Measurements from ENCODE around the gene POGLUT2. TPM values are rescaled to one million over a fixed set of nuclear protein-coding genes. Genes with fewer than 3 reads are reported as not detected.

The POGLUT2 gene
- 23.1 and 25.1 TPM in 2 replicates for total RNA-seq

GRCh38 chr13:102798581-102799425 lies at the start of gene POGLUT2, which contains the start of gene BIVM:
Gene POGLUT2 (minus strand): TSS chr13:102798976. CDS start chr13:102798670, 306 bp downstream.
Gene BIVM (plus strand): TSS chr13:102799119. CDS start chr13:102807268, 8,149 bp downstream.

GRCh38 chr13:102845630-102846260 lies 47.0 kb upstream of the POGLUT2 start, which contains the start of gene ERCC5:
Gene ERCC5 (plus strand): TSS chr13:102846032. CDS start chr13:102846267, 235 bp downstream.

GRCh38 chr13:102773441-102774213 lies 25.1 kb downstream of the POGLUT2 start, which contains the start of gene TEX30:
Gene TEX30 (minus strand): TSS chr13:102773786. CDS start chr13:102770026, 3,760 bp downstream.

Other genes with a start within 250 kb of the POGLUT2 start
- 31.4 and 33.1 TPM in 2 replicates for gene TPP2, start 202.0 kb downstream of the POGLUT2 start, total RNA-seq
- gene METTL21C, start 103.9 kb downstream of the POGLUT2 start, total RNA-seq: 0.20 TPM in 1 of 2 replicates, not detected in the other
- gene TEX30, start 25.2 kb downstream of the POGLUT2 start, total RNA-seq: 5.0 and 8.2 TPM in 2 replicates
- 15.2 and 15.9 TPM in 2 replicates for gene BIVM, start 143 bp upstream of the POGLUT2 start, total RNA-seq
- gene ERCC5, start 47.1 kb upstream of the POGLUT2 start, total RNA-seq: 58.0 and 77.6 TPM in 2 replicates

All from cardiac ventricle fibroblast (primary cell).